Activated CD4-positive, alpha-beta T cell treated with anti-CD3 and anti-CD28 coated beads for 48 hours (primary cell): Measurements from ENCODE around the gene SPRED1.

Source experiments
- DNase-seq: peaks from one replicate; pipeline ENCODE4 v3.0.0-alpha.2; 2020

The SPRED1 gene

DNA sequence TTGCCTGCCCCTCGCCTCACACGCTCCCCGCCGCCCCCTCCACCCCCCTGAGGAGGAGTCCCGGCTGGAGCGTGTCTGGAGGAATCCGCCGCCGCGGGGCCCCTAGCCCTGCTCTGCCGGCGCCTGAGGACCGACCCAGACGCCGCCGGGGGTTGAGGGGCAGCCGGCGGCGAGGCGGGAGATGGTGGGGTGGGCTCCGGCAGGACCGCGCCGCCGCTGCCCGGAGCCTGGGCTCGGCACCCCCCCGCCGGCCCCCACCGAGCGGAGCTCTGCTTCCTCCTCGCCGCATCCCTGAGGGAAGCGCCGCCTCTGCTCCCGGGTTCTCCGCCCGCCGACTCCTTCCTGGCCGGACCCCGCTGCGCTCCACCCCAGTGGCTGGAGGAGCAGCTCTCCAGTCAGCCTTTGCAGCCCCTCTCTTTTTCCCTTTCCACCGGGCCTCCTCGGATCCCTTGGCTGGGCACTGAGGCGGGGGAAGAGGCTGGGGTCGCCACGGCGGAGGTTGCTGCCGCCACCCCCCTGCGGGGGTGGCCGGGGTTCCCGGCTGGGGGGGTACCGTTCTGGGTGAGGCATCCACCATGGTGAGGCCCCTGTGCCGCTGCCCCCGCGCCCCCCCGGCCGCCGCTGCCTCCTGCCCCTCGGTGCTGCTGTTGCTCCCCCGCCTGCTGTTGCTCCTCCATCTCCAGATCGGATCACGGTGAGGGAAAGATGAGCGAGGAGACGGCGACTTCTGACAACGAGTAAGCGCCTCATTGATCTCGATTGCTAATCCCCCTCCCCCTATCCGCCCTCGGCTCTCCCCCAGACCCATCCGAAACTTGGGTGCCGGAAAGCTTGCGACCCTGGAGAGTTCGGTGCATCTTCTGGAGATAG is at the start of gene SPRED1:
Gene SPRED1 (plus strand): TSS at position 356 of the 870 bp plus-strand sequence. CDS start 350 bp downstream, at position 706.
- DNase-seq, result peak; percentile 30

DNA sequence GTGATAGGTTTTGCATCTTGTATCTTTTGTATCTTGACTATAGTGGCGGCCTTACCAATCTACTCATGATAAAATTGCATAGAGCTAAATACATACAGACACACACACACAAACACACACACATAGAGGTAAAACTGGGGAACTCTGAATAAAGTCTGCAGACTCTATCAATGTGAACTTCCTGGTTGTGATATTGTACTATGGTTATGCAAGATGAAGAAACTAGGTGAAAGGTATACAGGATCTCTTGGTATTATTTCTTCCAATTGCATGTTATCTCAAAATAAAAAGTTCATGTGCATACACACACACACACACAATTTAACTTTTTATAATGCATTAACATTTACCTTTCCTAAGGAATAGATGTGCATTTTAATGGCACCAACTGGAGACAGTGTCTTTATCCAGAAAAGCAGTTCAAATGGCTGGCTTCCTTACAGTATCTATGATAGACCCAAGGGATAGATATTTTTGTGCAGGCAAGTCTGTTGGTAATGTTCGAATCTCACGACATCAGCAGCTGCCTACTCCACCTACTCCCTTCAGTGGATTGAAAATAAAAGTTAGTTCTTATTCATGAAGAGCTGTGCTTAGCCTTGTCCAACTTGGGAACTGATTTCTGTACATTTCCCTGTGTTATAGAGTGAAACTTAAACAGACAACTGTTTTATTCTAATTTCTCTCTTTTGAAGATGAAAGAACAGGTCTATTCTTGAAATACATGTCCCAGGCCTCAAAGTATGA is 46.9 kb upstream of the SPRED1 start:
- DNase-seq, result no peak

DNA sequence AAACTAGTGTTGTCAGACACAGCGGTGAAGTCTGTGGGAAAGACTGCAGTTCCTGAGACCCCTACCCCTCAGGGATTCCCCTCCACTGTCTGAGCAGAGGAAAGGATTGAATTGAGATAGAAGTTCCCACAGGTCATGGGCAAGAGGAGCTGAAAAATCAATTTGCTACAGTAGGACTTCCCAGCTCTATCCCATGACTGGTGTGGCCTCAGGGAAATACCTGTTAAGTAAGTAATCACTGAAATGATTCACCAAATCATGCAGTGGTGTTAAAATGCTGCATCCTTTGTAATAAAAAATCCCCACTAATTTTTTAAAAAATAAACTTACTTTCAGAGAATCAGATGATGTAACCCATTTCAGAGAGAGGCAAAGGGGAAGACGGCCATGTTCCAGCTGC is 45.0 kb upstream of the SPRED1 start:
- DNase-seq, result no peak

DNA sequence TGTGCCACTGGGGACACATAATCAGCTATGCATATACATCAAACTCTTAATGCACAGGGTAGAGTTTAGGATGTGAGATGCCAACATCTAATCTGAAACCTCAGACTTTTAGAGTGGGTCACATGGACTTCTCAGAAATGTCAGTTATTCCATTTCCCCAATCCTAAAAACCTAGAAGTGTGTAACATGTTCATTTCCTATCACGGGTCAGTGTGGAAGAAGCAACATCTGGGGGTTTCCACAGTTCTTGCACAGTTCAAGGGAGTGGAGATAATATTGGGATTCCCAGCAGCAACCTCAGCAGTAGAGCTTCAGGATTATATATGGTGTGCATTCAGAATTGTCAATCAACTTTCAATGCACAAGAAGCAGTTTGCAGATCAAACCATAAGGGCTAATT is 44.4 kb upstream of the SPRED1 start:
- DNase-seq, result no peak

DNA sequence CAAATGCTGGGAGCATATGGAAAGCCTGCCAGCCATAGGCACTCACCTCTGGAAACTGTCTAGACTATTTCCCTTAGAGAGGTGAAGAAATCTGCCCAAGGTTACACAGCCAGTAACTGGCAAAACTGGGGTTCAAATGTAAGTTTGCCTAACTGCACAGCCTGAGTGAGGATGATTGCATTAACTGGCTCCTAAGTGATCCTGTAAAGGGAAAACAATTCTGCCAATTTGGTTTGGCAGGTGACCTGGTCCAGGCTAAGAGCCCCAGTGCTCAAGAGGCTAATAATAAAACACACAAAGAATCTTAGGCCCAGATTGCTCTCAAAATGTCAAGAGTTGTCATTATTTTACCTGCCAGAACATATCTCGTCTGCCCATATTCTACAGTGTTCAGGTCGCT is 43.9 kb upstream of the SPRED1 start:
- no peak for DNase-seq

DNA sequence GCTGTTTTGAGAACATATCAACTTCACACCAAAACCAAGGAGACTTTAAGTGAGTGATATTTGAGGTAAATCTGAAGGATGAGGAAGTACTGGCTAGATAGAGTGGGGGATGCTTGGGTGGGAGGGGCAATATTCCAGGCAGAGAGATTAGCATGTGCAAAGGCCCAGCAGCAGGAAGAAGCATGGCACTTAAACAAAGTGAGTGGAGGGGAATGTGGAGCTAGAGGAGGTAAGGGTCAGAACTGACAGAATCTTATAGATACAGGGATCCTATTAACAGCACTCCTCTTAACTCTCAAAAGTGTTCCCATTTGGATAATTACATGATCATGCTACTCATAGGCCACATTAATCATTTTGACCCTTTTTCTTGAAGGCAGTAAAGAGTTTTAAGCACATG is 41.4 kb upstream of the SPRED1 start:
- DNase-seq, result no peak

DNA sequence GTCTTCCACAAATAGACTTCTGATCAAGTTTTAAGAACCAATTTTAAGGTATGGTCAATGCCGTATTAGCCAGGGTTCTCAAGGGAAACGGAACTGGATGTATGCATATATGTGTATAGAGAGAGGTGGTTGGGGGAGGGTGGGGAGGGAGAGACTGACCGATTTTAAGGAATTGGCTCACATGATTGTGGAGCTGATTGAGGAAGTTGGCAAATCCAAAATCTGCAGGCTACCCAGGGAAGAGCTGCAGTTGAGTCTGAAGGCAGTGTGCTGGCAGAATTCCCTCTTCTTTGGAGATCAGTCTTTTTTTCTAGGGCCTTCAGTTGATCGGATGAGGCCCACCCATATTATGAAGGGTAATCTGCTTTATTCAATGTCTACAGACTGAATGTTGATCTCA is 40.8 kb upstream of the SPRED1 start:
- DNase-seq, result no peak

DNA sequence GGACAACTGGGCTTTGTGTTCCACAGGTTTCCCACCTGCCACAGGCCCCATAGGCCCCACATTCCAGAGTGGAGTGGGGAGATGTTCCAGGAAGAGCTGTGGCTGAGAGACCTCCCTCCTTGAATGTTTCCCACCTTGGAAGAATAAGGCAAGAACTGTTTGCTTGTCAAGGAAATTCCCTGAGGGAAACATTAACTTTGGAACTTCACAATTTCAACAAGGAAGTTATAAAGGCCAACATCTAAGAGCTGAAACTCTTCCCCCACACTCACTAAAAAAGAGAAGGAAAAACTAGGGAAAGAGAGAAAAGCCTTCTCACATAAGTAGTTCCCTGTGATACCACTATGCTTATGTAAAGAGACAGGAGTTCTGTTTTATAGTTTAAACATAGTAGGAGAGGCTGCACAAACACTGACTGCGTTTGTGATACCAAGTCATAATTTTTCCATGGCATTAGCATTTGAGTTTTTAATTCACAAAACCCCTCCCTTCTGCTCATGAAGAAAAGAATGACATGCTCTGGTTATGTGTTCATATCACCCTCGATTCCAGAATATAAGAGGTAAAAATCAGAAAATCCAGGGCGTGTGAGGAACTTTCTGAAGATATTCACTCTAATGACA is 39.8 kb upstream of the SPRED1 start:
- no peak for DNase-seq

DNA sequence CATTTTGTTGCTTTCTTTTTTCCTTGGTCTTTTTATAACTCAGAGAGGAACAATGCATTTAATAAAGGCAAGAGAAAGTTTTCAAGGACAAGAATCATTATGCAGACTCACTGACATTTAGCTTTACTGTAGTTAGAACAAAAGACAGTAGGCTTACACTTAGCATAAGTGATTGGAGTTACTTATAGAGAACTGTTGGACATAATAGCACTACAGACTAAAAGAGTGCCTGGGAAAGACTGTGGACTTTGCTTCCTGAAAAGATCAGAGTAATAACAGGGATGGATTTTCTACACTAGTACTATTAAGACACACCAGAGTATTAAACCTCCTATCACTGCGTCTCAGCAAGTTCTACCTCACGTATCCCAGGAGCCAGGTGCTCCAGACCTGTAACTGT is 39.3 kb upstream of the SPRED1 start:
- no peak for DNase-seq

DNA sequence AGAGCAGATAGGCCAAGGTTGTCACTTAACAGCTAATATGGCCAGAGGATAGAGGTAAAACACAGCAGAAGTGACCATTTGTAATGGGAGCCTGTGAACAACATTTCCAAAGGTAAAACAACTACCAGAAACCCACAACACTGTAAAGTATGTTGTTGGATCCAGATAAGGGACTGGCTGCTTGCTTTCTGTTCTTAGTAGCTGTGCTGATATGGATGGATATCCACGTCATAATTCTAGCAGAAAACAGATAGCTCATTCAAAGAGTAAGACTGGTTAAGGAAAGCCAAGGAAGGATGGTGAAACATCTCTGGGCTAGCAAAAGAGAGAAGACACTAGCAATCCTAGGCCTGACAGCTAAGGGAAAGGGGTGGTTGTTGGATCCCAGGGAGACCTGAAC is 36.9 kb upstream of the SPRED1 start:
- no peak for DNase-seq

DNA sequence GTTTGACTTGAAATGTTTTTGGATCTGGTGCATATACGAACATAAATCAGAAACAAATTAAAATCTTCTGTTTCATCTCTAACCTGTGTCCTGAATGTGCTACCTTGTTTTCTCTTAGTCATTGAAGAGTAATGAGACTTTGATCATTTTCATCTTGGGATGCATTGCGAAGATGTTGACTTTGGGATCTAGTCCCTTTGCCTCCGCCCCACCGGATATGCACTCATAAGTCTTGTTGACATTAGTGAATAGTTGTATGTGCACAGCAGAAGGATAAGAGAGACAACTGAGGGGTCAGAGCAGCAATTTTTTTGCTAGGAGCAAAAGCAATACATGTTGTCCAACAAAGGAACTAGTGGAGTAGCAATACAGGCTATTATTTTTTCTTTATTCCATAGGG is 35.9 kb upstream of the SPRED1 start:
- DNase-seq, result no peak

DNA sequence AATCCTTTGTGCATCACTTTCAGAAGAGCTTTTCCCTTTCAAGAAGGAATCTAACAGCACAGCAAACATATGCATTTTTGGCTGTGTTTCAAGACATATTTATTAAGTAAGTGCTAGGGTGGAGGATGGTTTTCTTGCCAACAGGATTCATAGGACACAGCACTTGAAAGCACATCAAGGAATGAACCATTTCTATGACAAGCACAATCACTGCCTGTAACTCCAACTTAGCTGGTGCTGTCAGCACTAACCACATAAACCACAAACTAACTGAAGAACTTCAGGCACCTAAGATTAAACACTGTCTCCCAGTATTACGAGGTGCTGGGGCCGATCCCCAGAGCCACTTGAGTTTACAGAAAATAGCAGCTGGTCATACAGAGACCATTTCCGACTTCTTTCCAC is 35.4 kb upstream of the SPRED1 start:
- DNase-seq, result no peak

DNA sequence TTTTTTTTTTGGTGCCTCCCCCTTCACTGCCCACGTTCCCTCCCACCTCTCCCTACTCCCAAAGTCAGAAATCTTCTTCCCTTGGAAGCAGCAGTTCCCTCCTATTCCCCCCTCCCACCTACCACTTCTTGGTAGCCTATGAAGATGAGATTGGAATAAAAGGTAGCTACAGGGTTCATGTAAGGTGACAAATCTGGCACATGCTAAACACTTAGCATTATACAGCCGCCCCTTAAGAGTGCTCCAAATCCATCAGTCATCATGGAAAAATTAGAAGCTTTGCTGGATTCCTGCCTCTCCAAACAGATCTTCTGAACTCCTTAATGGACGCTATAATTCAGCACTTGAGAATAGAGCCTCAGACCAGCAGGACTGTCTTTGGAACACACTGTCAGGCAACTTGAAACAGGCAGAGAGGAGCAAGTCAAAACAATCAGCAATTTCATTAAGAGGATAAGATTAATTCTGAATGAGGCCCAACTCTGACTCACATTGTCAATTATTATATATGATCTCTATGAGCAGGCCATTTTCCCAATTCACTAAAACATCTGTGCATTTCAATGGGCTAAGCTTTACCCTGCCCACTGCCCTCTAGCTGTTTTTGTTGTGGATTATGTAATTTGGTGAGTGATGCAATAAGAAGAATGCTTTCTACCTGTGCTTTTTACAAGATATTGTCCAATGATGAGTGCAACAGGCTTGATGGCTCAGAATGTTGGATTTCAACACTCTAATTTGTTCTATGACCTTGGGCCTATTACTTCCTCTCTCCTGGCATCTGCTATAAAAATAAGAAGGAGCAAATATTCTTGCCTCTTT is 34.6 kb upstream of the SPRED1 start:
- DNase-seq, result no peak

DNA sequence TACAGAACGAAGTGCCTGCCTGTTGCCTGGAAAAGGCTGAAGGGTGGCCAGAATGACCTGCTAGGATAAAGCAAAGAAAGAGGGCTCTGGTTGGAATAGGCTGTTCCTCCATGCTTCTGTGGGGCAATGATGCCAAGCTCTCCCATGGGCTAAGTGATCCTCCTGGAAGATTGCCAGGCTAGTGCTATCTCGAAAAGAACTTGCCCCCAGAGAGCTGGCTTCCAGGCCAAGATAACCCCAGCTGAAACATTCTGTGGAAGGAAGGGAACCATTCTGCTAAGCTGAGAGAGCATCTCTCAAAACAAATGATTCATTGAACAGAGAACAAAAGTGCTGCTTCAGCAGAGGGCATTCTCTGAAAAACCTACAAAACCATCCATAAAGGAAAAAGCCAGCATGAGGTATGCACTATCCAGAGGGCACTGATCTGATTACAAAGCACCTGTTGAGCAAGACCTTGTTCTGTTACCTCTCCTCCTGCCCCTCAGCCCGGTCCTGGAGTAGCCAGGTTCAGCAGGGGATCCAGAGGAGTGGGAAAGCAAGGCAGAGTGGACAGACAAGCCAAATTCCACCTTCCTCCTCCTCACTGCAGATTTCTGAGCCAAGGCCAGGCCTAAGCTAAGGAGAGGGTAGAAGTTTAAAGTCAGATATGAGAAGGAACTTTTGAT is 31.9 kb upstream of the SPRED1 start:
- no peak for DNase-seq

DNA sequence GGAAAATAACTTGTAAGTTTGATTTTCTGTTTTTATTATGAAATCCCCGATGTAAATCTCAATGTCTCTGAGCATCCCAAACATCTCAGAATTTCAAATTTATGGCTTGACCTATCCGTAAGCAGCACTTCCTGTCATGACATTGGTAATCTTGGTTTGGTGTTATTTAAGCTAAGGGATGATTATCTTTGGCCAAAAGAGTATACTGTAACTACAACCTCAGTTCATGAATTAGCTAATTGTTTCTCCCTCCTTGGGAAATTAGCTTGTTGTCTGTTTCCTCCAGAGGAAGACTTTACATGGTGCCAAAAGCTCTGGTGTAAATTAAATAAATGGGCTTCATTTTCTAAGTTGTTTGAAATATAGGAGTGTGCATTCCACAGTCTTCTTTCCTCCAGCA is 28.1 kb upstream of the SPRED1 start:
- DNase-seq, result no peak

DNA sequence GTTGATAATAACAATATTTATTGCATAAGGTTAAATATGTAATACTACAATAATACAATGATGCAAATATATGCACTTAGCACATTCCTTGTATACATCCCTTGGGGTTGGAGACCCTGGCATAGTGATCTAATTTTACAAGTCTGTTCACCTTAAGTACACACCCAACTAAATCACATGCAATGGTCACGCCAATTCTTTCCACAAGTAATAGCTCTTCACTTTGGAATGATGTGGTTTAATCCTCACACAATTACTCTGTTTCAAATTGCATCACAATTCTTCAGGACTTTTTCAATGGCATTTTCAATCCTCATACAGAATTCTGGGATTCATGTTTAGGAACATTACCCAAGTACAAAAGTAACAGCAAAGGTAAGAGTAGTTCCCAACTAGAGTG is 27.3 kb upstream of the SPRED1 start:
- DNase-seq, result no peak

DNA sequence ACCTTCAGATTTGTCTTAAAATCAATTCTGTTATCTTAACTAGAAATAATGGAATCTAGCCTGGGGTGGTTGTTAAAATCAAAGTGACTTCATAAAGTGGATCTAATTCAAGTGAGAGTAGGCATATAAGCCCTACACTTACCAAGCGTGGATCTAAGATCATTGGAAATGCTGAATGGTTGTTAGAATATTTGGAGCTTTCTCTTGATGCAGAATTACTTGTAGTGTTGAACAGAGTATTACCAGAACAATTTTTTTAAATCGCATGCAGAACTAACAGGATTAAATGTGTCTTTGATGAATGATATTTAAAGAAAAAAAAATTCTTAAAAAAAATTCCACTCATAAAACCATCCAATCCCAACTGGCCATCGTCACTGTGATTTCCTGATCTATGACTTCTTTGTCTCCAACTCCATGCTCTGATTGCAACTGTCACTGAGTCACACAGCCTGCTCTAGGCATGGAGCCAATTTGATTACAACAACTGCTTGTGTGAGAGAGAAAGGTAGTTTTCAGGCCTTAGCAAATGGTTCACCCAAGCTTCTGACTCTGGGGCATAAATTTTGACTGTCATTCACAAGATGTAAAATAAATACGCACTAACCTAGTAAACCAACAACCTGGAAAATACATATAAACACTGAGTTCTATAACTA is 25.9 kb upstream of the SPRED1 start:
- DNase-seq, result no peak

DNA sequence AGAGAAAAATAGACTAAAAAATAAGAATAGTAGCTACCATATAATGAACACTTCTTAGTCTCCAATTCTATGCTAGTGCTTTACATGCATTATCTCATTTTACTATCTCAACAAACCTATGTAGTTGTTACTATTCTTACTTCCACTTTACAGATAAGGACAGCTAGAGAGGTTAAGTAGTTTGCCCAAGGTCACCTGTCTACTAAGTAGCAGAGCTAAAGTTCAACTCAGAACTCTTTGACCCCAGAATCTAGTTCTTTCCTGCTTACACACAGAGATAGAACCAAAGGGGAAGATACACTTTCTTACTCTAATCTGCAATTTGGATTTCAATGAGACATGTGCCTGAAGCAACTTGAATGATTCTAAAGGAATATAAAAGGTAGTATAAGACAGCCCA is 24.7 kb upstream of the SPRED1 start:
- no peak for DNase-seq

DNA sequence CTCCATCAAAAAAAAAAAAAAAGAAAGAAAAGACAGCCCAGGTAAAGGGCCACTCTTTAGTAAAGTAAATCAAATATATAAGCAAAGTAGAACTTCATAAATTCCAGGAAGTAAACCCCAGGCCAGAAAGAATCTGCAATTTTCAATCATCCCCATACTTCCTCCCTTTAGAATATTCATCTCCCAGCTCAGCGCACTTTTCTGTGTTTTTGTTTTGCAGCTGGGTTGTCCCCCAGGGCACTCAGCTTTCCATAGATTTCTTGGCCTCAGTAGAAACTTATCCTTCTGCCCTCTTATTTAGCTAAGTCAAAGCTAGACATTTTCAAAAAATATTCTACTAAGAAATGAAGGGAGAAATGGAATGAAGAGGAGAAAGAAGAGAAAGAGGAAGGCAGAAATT is 24.0 kb upstream of the SPRED1 start:
- no peak for DNase-seq

DNA sequence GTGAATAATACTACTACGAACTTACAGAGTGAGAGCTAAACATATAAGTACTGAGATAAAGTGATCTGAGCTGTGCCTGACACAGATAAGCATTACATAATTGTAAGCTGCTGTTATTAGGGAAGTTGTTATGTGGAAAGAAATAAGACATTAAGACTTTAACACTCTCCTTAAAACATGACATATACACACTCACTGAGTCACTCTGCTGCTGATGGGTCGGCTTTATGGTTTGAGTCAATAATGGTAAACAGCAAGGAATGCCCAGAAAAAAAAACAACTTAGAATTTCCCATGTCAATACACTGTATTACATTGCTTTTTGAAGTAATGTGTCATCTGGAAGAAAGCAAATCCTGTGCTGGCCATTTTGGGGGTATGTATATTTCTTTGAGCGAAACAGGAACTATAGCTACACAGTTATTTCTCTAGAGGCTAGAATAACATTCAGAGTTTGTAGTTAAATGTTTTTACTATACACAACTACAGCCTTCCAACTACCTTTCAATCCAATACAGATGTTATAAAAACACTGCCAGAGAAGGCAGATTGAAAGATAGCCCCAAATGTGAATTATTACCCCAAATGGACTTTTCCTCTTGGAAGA is 22.8 kb upstream of the SPRED1 start:
- no peak for DNase-seq

DNA sequence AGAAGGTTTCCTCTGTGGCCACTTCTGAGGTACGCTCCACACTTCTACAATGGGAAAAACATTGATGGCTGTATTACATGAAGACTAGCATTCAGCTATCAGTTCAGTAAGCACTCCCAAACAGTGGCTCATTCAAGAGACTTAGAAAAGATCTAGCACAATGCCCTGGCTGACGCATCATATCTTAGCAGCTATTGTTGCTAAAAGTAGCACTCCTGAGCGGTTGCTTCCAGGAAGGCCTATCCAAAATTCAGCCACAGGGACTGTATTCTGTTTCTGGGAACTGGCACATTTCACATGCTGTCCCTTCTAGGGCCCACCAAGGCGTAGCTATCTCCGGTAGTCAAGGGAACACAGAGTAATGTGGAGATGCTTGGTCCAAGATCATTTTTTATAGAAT is 21.2 kb upstream of the SPRED1 start:
- DNase-seq, result no peak
